HG02759 (cell line): ENCODE results near the gene SINHCAF.

Experiments used
- ATAC-seq: cut with Tn5 transposase; IDR thresholded peaks from one replicate; pipeline ENCODE4 v1.9.1; 2021; ENCODE audit warnings: mild to moderate bottlenecking, moderate library complexity; ENCODE audit not compliant: unreplicated experiment

SINHCAF gene

DNA sequence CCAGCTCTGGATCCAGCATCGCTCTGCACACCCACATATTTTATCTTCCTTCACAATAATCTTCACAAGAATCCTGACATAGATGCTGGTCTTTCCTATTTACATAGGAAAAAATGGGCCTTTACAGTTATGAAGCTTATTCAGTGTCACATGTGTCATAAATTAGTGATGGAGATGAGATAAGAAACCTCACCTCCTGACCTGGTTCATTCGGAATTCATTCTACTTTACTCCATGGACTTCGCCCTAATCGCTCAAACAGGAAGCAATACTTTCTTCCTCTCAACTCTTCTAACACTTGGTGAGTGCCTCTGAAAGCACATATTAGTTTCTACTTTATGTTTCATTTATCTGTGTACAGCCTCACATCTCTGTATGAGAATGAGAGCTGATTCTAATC is 12.0 kb upstream of the SINHCAF start:
- no peak for ATAC-seq

DNA sequence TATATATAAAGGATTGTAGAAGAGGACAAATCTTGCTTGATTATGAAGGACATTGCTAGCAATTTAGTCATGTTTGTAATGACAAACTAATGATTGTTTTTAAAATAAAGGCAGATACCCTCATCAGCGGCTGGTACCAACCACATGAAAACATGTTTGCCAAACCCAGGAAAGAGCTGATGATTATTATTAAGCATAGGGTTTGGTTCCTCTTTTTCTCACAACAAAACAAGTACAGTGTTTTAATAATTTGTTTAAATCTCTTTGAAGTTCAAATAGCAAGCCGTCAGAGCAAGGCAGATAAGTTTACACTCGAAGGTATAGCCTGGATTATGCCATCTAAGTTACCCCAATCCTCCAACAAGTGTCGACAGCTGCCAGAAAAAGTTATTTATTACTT is 5.3 kb upstream of the SINHCAF start:
- ATAC-seq, result no peak

DNA sequence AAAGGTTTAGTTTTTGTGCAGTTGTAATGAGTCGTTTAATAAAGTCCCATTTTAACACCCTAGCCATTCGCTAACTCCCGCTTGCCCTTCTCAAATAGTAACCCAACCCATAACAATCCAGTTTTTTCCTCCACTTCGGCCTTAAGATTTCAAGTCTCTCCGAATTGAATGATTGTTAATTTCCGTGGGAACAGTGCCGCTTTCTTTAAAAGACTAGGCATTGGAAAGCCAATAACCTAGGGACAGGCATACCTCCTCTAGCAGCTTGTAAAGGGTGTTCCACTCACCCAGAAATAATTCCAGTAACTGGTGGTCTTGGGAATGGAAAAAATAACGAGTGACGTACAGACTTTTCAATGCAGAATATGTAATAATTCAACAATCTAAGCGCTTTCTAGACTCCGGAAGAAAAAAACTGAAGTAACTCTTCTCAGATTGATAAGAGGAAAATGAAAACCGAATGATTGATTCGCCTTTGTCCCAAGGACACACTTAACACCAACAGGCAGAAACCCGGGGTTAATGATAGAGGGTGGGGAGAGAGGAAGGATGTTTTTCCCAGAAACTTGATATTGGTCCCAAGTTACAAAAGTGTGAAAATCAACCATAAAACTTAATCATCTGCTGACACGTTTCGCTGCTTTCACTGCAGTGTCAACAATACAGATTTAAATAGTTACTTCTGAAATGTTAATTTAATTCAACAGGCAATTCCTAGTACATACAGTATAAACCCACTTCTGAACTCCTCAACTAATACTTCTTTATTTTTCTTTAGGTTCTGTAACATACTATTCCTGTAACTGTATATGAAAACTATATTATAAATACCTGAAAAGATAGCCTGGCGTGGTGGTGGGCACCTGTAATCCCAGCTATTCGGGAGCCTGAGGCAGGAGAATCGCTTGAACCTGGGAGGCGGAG is 1.0 kb upstream of the SINHCAF start:
- ATAC-seq, result no peak

DNA sequence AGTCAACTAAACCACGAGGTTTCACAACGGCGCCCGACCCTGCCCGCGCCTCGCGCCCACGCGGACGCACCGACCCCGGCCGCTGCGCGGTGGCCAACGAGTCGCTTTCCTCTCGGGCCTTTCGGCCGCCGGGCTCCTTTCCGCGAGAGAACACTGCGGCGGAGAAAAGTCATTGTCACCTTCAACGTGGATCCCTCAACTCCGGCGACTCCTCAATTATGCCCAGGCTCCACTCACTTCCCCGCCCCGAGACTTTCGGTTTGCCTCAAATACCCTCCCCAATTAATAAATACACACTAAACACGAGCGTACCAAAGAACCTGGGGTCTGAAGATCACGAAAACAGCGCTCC is 450 bp downstream of the SINHCAF start:
- peak; percentile 1 for ATAC-seq

DNA sequence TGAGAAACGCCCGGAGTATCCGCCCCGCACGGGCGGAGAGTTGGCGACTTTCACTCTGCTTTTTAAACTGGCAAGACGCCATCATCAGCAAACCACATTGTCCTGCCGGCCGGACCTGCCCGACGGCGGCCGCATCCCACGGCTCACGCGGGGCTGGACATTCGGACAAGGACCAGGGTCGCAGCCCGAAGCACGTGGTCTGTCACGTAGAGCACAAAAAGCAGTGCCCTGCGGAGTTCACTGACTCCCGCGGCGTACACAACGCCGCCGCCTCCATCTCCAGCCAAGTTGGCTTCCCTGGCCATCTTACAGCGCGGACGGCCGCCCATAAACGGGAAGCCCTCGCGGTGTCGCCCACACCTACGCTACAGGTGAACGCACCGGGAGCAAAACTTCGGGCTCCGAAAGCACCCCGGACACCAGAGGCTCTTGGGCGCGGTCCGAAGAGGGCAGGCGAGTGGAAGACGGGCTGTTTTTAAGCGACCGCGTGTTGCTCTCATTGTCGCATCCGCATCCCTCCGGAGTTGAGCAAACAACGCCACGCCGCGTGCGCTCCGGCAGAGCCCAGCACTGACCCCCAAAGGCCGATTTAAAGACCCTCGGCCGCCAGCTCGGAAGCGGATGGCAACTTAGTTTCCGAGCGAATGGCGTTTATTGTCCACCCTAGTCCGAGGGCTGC is 966 bp downstream of the SINHCAF start:
- ATAC-seq, result peak; percentile 7

DNA sequence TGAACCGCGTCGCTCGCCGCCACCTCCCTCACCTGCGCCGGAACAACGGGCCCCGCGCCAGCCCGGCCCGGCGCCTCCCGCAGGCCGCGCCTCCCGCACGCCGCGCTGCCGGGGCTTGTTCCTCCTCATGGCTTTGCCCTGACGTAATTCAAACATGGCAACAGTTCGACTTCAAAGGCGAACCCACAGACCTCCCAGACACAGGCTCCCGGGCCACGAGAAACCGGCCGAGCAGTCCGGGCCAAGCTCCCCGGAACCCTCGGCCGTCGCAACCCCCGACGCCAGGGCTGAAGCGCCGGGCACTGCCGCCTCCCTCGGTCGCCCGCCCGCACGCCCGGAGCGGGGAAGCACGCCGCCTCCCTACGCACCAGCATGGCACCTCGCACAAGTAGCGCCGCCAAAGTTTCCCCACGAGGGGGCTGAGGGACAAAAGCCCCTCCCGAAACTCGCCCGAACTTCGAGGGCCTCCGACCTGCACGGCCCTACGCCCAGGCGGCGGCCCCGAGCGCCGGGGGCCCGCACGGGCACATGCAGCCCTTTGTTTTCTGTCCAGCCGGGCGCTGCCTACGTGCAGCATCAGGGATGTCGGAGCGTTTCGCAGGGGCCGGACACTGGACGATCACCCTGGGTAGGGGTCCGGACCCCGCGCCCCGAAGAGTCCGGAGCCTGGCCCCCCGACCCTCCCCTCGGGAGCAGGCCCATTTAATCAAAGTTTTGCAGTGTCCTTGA is 1.7 kb downstream of the SINHCAF start:
- ATAC-seq, result peak; percentile 35

DNA sequence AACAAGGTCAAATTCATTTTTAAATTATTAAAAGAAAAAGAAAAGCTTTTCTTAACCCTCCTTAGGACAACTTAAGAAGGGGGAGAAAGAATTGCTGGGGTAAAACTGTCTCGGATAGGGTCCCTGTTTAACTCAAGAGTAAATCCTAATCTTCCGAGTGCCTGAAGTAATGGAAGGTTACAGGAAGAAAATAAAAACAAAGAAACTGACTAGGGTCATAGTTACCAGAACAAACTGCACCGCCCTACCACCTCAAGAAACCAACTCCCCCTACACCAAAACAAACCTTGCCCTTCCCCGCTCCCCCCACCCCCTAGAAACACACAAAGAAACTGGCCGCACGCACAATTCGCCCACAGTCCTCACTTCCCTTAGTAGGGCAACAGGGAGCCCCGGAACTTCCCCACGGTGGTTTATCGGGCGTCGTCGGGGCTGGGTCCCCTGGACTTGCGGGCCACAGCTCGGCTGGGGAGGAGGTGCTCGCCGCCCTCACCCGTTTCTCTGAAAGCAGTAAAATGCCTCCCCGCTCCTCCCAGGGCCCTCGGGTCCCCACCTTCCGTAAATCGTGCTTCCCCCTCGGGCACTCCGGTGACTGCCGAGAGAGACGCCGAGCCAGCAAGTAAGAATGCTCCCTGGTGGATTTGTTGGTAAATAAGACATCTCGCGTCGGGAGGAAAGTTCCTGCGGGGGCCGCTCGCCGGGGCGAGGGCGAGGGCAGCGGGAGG is 2.4 kb downstream of the SINHCAF start:
- peak; percentile 23 for ATAC-seq

DNA sequence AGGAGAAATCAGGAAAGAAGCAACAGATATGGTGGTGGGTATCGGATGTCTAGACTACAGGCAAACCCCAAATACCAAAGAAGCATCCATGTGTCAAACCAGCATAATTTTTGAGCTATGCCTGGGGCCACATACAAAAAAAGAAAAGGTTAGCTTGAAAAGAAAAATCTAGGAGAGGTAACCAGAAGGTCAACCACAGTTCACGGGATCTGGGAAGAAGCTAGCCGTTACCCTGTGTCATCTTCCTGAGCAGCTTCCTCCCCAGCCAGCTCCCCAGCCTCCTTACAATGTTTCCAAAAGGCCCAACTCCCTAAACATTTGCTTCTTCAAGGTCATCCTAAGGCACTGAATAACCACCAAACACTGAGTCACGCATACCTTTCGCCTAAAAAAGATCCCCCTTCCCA is 3.1 kb downstream of the SINHCAF start:
- no peak for ATAC-seq

DNA sequence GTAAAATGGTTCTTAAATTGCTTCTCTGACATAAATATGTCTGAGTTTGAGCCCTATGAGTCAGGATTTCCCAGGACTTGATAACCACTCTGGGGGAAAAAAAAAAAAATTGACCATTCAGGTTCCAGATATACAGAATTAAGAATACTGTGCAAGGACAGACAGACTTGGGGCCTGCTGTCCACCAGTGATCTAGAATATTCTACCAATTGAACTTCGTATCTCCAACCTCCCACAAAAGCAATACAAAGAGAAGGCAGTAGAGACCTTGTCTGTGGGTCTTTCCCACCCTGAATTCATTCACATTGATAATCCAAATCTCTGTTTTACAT is 4.1 kb downstream of the SINHCAF start:
- ATAC-seq, result no peak

DNA sequence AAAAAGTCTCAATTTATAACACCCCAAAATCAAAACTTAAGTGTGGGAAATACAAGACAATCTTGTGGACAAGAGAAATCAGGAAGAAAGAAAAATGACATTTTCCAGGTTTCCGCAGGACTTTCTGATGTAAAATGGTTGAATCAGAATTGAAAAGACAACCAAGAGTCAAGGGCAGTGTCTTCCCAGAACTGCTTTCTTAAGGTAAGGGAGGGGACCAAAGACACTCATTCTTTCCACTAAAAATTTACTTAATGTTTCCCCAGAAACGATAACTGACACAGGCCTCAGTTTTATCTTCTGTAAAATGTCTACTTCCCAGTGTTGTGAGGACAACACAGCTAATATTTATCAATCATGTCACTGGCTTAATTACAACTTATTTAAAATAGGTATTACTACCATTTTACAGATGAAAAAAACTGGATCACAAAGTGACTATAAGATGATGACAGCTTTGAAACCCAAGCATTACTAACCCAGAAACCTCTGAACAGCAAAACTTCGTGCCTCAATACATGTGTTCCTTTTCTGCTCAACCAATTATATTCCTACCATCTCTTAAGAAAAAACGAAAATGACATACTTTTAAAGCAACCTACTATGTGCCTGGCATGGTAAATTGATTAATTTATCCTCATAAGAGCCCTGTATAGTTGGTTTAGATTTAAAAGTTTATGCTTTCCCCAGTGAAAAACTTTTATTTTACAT is 4.6 kb downstream of the SINHCAF start:
- no peak for ATAC-seq

DNA sequence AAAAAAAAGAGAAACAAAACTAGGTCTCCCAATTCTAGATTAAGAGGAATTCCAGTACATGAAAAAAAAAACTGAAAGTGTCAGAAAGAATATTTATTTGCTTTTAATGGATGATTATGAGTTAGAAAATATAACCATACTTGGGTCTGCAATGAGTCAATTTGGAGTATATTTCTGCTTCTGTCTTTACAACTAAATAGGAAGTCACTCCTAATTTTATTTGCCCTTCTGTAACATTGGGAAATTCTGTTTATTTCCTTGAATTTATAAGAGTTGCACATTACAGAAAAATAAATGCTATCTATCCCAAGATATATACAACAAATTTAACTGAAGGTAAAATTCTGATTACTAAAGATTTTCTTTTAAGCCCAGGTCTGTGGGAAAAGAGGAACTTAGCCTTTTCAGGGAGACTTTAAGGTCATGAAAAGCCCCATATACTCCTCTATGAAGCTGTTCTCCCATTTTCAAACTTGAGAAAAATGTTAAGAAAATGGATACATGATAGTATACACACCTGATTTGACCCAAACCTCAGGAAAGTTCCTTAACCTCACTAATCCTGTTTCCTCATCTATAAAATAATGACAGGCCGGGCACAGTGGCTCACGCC is 7.2 kb downstream of the SINHCAF start:
- no peak for ATAC-seq

DNA sequence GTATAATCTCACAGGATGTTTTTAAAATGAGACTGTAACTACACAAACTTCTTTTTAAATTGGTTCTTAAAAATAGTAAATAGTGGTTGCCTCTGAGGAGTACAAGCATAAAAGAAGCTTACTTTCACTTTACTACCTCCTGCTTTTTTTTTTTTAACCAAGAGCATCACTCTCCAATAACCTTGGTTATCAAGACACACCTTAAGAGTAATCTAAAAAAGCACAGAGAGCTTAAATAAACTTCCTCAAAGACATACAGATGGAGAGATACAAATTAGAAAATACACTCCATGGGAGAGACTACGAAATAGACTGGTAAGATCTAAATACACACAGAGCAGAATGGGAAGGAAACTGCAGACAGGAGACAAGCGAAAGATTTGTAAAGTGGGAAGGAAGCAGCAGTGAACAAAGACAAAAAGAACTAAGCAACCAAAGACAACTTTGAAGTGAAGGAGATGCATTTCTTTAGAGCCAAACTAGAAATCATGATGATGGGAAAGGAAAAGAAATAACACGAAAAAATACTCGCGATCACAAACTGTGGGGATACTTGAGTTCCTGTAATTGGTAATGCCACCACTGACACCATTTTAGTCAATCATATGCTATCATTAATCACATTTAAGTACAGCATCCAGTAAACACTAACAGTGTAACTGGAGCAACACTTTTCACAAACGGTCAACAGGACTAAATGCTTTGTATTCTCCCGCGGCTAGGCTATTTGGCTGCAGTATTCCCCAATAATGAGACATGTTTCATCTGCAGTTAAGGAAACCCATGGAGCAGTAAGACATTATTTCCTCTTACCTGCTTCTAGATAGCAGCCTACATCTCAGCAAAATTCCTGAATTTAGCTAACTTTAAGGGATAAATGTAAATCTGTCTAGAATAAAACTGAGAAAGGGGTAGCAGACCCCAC is 8.2 kb downstream of the SINHCAF start:
- ATAC-seq, result peak; percentile 37

DNA sequence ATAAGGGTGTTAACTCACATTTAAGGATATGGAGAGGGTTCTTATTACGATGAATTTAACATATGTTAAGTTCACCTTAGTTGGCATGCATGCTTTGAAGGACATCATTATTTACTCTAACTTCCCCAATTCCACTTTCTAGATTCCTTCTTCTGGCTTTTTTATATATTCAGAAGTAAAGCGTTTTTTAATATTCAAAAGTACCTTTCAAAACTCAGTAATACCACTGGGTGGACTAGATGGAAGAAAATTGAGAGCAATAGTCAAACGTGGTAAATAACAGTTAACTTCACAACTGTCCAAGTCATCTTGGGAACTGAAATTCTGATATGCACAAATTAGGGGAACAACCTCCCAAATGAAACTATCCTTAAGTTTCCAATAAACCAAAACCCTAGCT is 9.1 kb downstream of the SINHCAF start:
- peak; percentile 31 for ATAC-seq

DNA sequence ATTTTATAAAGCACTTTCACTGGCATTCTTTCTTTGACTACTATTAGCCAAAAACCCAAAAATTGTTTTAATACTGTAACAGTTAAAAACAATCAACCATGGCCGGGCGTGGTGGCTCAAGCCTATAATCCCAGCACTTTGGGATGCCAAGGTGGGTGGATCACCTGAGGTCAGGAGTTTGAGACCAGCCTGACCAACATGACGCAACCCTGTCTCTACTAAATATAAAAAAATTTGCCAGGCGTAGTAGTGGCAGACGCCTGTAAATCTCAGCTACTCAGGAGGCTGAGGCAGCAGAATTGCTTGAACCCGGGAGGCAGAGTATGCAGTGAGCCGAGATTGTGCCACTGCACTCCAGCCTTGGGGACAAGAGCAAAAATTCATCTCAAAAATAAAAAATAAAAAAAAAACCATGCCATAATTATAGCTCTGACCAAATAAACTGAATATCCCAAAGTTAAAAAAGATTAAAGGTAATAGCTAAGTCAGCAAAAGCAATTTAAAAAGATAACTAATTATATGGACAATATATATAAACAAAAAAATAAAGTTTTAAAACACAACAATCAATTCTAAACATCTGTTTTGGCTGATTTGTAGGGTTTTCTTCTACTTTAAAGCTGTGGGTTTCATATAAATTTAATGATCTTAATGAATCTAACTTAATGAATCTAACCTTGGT is 10.0 kb downstream of the SINHCAF start:
- ATAC-seq, result no peak

DNA sequence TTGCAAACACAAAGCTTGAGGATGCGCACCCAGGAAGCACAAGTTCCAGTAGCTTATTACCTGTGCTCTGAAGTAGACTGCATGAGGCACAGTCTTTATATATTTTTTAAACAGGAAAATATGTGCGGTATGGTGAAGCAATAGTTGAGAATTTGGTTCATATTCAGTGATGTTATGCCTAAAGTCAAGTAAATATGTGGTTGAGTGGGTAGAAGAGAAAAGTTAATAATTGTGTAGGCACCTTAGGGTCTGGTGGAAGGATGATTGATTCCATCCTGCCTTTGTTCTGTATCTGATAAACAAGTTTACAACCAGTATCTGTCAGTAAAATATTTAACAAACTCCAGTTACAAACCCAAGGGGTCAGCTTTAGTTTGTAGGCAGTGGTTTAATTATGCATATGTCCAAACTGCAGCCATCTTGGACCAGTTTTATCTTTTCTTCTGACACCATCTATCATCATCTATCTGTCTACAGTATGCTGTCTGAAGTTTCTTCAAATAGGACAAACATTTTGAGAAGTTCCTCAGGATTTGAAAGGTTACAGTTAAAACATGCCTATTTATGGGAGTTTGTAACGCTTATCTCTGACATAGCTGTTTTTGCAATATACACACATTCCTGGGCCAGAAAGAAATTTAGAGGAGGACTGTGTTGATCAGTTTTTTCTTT is 10.8 kb downstream of the SINHCAF start:
- ATAC-seq, result peak; percentile 63

DNA sequence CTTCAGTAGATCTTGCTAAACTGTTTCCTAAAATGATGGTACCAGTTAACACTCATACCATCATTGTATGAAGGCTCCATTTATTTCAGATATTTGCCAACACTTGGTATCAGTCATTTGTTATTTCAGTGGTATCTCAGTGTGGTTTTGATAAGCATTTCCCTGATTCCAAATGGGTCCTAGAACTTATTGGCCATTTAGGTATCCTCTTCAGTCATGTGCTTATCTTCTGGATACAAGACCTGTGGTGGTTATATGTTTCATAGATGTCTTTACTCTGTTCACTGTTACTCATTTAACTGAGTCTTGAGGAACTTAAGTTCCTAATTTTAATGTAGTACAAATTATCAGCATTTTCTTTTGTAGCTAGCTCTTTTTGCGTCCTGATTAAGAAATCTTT is 13.5 kb downstream of the SINHCAF start:
- no peak for ATAC-seq

DNA sequence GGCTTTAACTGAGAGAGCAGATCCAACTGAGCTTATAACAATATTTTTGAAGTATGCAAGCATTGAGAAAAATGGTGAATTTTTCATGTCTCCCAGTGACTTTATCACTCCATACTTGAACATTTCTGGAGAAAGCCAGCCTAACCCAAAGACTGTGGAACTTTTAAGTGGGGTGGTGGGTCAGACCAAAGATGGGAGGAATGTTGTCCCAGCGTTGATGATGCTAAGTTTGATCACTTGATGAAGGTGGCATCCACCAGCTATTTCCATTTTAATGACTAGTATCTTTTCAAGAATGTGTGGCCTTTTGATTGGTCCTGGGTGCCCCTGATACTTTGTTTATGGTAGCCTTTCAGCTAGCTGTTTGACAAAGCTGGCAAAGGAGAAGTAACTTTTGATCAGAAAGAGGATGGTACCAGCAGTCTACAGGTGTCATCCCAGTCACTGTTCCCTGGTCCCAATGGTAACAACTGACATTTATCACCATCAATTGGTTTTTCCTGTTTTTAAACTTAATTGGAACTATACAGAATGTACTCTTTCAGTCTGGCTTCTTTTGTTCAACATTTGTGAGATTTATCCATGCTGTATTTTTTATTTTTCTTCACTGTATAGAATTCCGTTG is 14.2 kb downstream of the SINHCAF start:
- ATAC-seq, result no peak

DNA sequence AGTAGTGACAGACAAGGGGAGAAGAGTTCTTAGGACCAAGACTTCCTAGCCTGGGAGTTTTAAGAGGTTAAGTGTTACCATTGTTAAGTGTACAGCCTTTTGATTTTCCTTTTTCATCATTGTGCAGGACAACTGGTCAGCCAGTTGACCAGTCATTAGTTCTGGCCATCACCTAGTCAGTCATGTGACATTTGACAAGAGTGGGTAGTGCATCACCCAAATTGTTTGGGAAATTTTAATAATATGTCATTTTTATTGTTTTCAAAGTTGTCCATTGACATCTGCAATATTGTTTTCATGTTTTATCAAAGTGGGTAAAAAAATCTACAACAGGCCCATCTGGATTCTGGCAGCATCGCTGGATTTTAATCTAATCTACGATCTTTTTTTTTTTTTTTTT is 15.5 kb downstream of the SINHCAF start:
- ATAC-seq, result no peak
